HG02884 (cell line): ENCODE results near the gene PAX8.

ENCODE experiments used
- ATAC-seq: cut with Tn5 transposase; IDR thresholded peaks from one replicate; pipeline ENCODE4 v1.9.1; 2021; ENCODE audit warnings: mild to moderate bottlenecking, moderate library complexity; ENCODE audit not compliant: unreplicated experiment

PAX8 gene

GRCh38 chr2:113268621-113269360 lies 9.9 kb downstream of the PAX8 start:
- no peak for ATAC-seq

- ATAC-seq = no peak
These were observed 12.3 kb downstream of the PAX8 start for GRCh38 chr2:113266431-113266830.

GRCh38 chr2:113264713-113265403 lies 13.9 kb downstream of the PAX8 start:
- no peak for ATAC-seq

GRCh38 chr2:113263546-113263945 lies 15.2 kb downstream of the PAX8 start:
- no peak for ATAC-seq

GRCh38 chr2:113260991-113261390 lies 17.7 kb downstream of the PAX8 start:
- no peak for ATAC-seq

GRCh38 chr2:113258471-113259147 lies 20.1 kb downstream of the PAX8 start:
- ATAC-seq = no peak

- no peak for ATAC-seq
These were observed 21.0 kb downstream of the PAX8 start for GRCh38 chr2:113257516-113258264.

- no peak for ATAC-seq
These were observed 23.3 kb downstream of the PAX8 start for GRCh38 chr2:113255140-113256070.

GRCh38 chr2:113253453-113253852 lies 25.3 kb downstream of the PAX8 start:
- no peak for ATAC-seq

GRCh38 chr2:113252047-113252590 lies 26.6 kb downstream of the PAX8 start:
- no peak for ATAC-seq

- no peak for ATAC-seq
These were observed 27.6 kb downstream of the PAX8 start for GRCh38 chr2:113251118-113251517.

- ATAC-seq = no peak
These were observed 29.5 kb downstream of the PAX8 start for GRCh38 chr2:113248997-113249770.

- no peak for ATAC-seq
These were observed 32.1 kb downstream of the PAX8 start for GRCh38 chr2:113246606-113247005.

- no peak for ATAC-seq
These were observed 33.4 kb downstream of the PAX8 start for GRCh38 chr2:113245276-113245711.

GRCh38 chr2:113242327-113242726 lies 36.4 kb downstream of the PAX8 start:
- no peak for ATAC-seq

GRCh38 chr2:113240915-113241911 lies 37.5 kb downstream of the PAX8 start:
- ATAC-seq = no peak

- ATAC-seq = no peak
These were observed 38.4 kb downstream of the PAX8 start for GRCh38 chr2:113240150-113240914.
